Nephron (organoid): ENCODE data around the gene HDGF.

Experiments
- H3K27ac Mint-ChIP-seq, 3 experiments: 2 replicates each; pipeline ENCODE4 v1.8.0; 2020; ENCODE audit warnings: mixed read lengths in 3 of 3, mild to moderate bottlenecking in 2 of 3, moderate library complexity in 1 of 3
- H3K27me3 Mint-ChIP-seq: 2 replicates; pipeline ENCODE4 v1.8.0; 2021; ENCODE audit warnings: low read depth, mild to moderate bottlenecking, moderate library complexity, mixed read lengths
- H3K36me3 Mint-ChIP-seq: 2 replicates; pipeline ENCODE4 v1.8.0; 2020; ENCODE audit warnings: low read depth, mixed read lengths
- H3K4me1 Mint-ChIP-seq: 2 replicates; pipeline ENCODE4 v1.8.0; 2020; ENCODE audit warnings: mixed read lengths
- H3K4me3 Mint-ChIP-seq, 3 experiments: 2 replicates each; pipeline ENCODE4 v1.8.0; 2020; ENCODE audit warnings: mild to moderate bottlenecking in 3 of 3, mixed read lengths in 3 of 3, moderate library complexity in 2 of 3
- H3K9me3 Mint-ChIP-seq: 2 replicates; pipeline ENCODE4 v1.8.0; 2020; ENCODE audit warnings: mixed read lengths
- CTCF ChIP-seq, 3 experiments: fragments of 200-600 bp; sonication (generic); IDR thresholded peaks; one replicate each; pipeline ENCODE4 v1.5.0; 2021; ENCODE audit warnings: antibody characterized with exemption in 3 of 3; ENCODE audit not compliant: unreplicated experiment in 3 of 3

HDGF gene

DNA sequence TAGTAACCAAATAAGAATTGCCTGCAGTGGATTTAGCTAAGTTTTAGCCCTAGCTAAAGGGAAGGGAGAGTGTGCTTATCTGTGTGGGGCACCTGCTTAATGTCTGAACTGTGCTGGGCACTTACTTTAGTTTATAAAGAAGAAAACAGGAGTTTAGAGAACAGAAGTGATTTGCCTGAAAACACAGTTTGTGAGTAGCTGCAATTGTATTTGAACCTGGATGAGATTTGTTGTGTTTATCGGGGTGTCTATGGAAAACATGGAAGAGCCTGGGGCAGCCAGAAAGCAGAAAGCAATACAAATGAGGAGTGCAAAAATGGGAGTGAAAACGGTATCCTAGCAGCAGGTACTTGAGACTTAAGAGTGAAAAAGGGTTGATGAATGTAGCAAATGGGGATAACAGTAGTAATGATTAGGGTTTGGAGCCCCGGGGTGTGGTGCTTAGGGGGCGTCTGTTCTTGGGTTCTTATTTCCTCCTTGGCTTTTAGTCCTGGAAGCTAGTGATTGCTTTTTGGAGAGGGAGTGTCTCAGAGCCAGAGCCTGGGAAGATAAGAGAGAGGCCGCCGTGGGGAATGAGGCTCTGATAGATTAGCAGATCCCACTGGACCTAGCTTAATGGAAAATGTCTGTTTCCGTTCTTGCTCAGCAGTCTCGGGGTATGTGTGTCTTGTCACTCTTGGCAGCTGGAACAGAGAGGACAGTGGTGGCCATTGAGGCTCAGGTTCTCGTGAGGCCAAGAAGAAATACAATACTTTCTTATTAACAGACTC is 21.4 kb upstream of the HDGF start:
- TF ChIP-seq CTCF (IDR thresholded peaks at IDR 0.05; ENCODE audit: unreplicated experiment in 3 of 3): no peak
- H3K4me3 Mint-ChIP-seq: peak overlapping the region in 2 of 3 experiments; percentile 15 to 25
- peaks cover 51% of the 10 kb centered on the region for H3K4me1 Mint-ChIP-seq
- H3K27me3 Mint-ChIP-seq: no peaks in the 10 kb centered on the region
- peaks cover 26% of the 10 kb centered on the region for H3K36me3 Mint-ChIP-seq
- no peaks in the 10 kb centered on the region for H3K9me3 Mint-ChIP-seq
- H3K27ac Mint-ChIP-seq: peak overlapping the region in 2 of 3 experiments; percentile 53 to 61

DNA sequence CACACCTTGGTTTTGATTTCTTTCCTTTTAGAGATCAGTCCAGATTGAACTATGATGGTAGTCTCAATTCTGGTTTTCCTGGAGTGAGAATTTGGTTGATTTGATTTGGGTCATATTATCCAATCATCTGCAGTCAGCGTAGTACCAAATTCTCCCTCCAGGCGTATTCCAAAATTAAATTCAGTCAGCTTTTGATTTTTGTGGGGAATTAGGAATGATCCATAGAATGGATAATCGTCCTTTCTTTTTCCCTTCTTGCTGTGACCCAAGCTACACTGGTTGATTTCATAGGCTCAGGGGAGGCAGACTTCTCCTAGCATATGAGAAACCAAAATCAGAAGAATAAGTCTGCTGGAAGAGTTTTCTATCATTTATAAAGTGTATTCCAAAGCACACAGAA is 20.7 kb upstream of the HDGF start:
- Mint-ChIP-seq H3K36me3 (peaks cover 22% of the 10 kb centered on the region), H3K4me3 (peak overlapping the region in 1 of 3 experiments; percentile 33), H3K9me3 (no peaks in the 10 kb centered on the region), H3K4me1 (peaks cover 51% of the 10 kb centered on the region), H3K27ac (peak overlapping the region in 1 of 3 experiments; percentile 61), H3K27me3 (no peaks in the 10 kb centered on the region)
- TF ChIP-seq CTCF (IDR thresholded peaks at IDR 0.05; ENCODE audit: unreplicated experiment in 3 of 3): no peak

GRCh38 chr1:156768610-156769295 is 17.3 kb upstream of the HDGF start:
- no peaks in the 10 kb centered on the region for H3K27me3 Mint-ChIP-seq

DNA sequence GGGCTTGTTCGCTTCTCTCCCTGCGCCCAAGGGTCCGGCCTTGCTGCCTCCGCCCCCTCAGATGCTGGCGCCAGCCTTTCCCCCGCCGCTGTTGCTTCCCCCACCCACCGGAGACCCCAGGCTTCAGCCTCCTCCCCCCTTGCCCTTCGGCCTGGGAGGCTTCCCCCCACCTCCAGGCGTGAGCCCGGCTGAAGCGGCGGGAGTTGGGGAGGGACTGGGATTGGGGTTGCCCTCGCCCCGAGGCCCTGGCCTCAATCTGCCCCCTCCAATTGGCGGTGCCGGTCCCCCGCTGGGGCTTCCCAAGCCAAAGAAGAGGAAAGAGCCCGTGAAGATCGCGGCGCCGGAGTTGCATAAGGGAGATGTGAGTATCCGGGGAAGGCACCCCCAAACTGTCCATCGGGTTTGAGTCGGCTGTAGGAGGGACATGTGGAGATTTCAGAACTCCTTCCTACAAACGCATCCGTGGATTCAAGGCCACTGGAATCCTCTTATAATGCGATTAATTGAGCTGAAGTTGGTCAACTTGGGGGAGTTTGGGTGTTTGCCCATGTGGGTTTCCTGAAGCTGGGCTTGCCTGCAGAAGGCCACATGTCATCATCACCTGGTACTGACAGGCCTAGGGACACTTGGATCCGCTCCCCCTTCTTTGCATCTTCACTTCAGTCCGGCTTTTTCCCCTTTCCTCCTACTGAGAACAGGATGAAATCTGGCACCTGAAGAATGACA is 16.6 kb upstream of the HDGF start:
- H3K9me3 Mint-ChIP-seq: no peaks in the 10 kb centered on the region
- H3K27ac Mint-ChIP-seq: peak overlapping the region in 2 of 3 experiments; percentile 83 to 90
- H3K4me1 Mint-ChIP-seq: peaks cover 43% of the 10 kb centered on the region
- peaks cover 16% of the 10 kb centered on the region for H3K36me3 Mint-ChIP-seq
- no peak overlapping the region for H3K4me3 Mint-ChIP-seq
- no peak for TF ChIP-seq CTCF (IDR thresholded peaks at IDR 0.05; ENCODE audit: unreplicated experiment in 3 of 3)
- no peaks in the 10 kb centered on the region for H3K27me3 Mint-ChIP-seq

More at GRCh38 chr1:156768610-156769295, 17.3 kb upstream of the HDGF start:
- Mint-ChIP-seq H3K9me3 (no peaks in the 10 kb centered on the region), H3K4me3 (no peak overlapping the region), H3K4me1 (peaks cover 50% of the 10 kb centered on the region), H3K27ac (peak overlapping the region in 2 of 3 experiments; percentile 83 to 90), H3K36me3 (peaks cover 20% of the 10 kb centered on the region)
- no peak for TF ChIP-seq CTCF (IDR thresholded peaks at IDR 0.05; ENCODE audit: unreplicated experiment in 3 of 3)

DNA sequence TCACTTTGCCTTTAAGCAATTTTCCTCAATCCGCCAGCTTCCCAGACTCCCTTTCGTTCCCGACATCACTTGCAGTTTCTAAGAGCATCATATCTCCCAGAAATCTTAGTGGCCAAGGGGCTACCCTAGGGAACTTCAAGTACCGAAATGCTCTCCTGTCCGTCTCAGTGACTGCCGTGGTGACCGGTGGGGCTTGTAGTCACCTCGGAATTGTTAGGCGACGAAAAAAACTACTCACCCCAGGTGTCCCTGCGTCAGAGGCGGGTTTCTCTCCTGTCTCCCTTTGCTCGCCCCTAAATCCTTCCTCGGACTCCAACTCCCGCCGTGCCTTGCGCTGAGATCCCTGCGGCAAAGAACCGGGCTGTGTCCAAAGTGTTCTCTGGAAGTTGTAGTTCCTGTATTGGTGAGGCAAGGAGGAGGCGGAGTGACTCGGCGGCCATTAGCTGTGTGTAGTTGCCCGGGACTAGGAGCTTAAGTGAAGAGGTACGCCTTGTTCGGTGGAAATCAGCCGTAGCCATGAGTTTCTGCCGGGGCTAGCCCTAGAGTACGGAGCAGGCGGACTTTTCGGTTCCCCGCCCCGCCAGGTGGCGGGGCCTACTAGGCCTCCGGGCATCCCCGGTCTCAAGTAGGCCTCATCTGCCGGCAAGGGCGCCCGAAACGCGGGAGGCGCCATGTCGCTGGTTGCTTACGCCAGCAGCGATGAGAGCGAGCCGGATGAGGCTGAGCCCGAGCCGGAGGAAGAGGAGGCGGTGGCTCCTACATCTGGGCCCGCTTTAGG is 15.8 kb upstream of the HDGF start, which contains the start of gene PRCC:
PRCC (plus strand) TSS at position 435 of the 778 bp plus-strand sequence; CDS start at position 672, 237 bp downstream.
- H3K27me3 Mint-ChIP-seq: no peaks in the 10 kb centered on the region
- H3K27ac Mint-ChIP-seq: peak within 1 kb of the TSS in 2 of 3 experiments; percentile 83 to 90
- no peaks in the 10 kb centered on the region for H3K9me3 Mint-ChIP-seq
- TF ChIP-seq CTCF (IDR thresholded peaks at IDR 0.05; ENCODE audit: unreplicated experiment in 3 of 3): no peak
- no peak within 1 kb of the TSS for H3K4me3 Mint-ChIP-seq
- peaks cover 35% of the 10 kb centered on the region for H3K4me1 Mint-ChIP-seq
- peaks cover 16% of the 10 kb centered on the region for H3K36me3 Mint-ChIP-seq
